Activated naive CD4-positive, alpha-beta T cell (primary cell): ENCODE results near the gene PMEL.
"Not testable (repeated sequence)": the region's sequence is repeated elsewhere in the genome, so short reads cannot be mapped to it uniquely, and the experiment has no call there.

Source experiments
- DNase-seq, 4 experiments: peaks; one replicate each; lab custom pipeline; 2025; lab: John Stamatoyannopoulos, UW

The PMEL gene

GRCh38 chr12:55983232-55983842 lies 17.5 kb upstream of the PMEL start:
- no peak for DNase-seq

GRCh38 chr12:55982319-55982936 lies 16.6 kb upstream of the PMEL start:
- DNase-seq = no peak

- not testable (repeated sequence) for DNase-seq
Measured at GRCh38 chr12:55981882-55982281, 16.0 kb upstream of the PMEL start.

GRCh38 chr12:55979069-55979468 lies 13.2 kb upstream of the PMEL start:
- no peak for DNase-seq

- no peak for DNase-seq
Measured at GRCh38 chr12:55978393-55978792, 12.6 kb upstream of the PMEL start.

- DNase-seq = peak in 2 of 4 experiments; percentile 43 to 50
Measured at GRCh38 chr12:55974308-55974730, 8.5 kb upstream of the PMEL start.

- peak; percentile 86 to 95 (median 91) for DNase-seq
Measured at GRCh38 chr12:55973599-55974307, 7.9 kb upstream of the PMEL start, which contains the start of gene RAB5B. Gene RAB5B (plus strand): TSS chr12:55974078. CDS start chr12:55986961, 12,883 bp downstream.

- DNase-seq = no peak
Measured at GRCh38 chr12:55972911-55973598, 7.2 kb upstream of the PMEL start.

- no peak for DNase-seq
Measured at GRCh38 chr12:55972456-55972855, 6.6 kb upstream of the PMEL start.

GRCh38 chr12:55972042-55972441 lies 6.2 kb upstream of the PMEL start:
- DNase-seq = no peak

GRCh38 chr12:55970775-55971174 lies 4.9 kb upstream of the PMEL start:
- no peak for DNase-seq

- DNase-seq = no peak
Measured at GRCh38 chr12:55969356-55969755, 3.5 kb upstream of the PMEL start.

GRCh38 chr12:55966408-55967281 lies 803 bp upstream of the PMEL start, which contains the start of gene CDK2:
Gene CDK2 (plus strand): TSS chr12:55966830. CDS start chr12:55967009, 179 bp downstream.
- peak; percentile 56 to 80 (median 74) for DNase-seq

GRCh38 chr12:55965240-55965639 lies 602 bp downstream of the PMEL start:
- no peak for DNase-seq

- DNase-seq = no peak
Measured at GRCh38 chr12:55963760-55964159, 2.1 kb downstream of the PMEL start.

GRCh38 chr12:55957106-55957859 lies 8.6 kb downstream of the PMEL start:
- DNase-seq = no peak

GRCh38 chr12:55955800-55956508 lies 9.9 kb downstream of the PMEL start:
- peak in 2 of 4 experiments; percentile 17 to 51 for DNase-seq

- no peak for DNase-seq
Measured at GRCh38 chr12:55955344-55955743, 10.5 kb downstream of the PMEL start.

GRCh38 chr12:55946553-55946952 lies 19.3 kb downstream of the PMEL start:
- DNase-seq = no peak

- DNase-seq = no peak
Measured at GRCh38 chr12:55942577-55943136, 23.2 kb downstream of the PMEL start.
